Astrocyte of the spinal cord (primary cell): Measurements from ENCODE around the gene NR1I2.

Experiments
- DNase-seq: peaks from one replicate; pipeline ENCODE4 v3.0.0; 2011; ENCODE audit warnings: low read depth, low spot score
- H3K4me3 ChIP-seq: 2 replicates; pipeline ENCODE4 v1.5.1; 2011; ENCODE audit warnings: low read depth, mild to moderate bottlenecking, low read length, moderate library complexity
- in situ Hi-C: cut with HindIII; loops from 2 replicates; pipeline ENCODE4 v1.10.0; 2017; ENCODE audit warnings: low sequenced_read_pairs
- TF ChIP-seq, protein P1 (sequence below): IDR thresholded peaks from 2 replicates; pipeline ENCODE4 v1.5.1; 2012; ENCODE audit warnings: low read depth, mild to moderate bottlenecking, low read length, inconsistent platforms

The NR1I2 gene

DNA sequence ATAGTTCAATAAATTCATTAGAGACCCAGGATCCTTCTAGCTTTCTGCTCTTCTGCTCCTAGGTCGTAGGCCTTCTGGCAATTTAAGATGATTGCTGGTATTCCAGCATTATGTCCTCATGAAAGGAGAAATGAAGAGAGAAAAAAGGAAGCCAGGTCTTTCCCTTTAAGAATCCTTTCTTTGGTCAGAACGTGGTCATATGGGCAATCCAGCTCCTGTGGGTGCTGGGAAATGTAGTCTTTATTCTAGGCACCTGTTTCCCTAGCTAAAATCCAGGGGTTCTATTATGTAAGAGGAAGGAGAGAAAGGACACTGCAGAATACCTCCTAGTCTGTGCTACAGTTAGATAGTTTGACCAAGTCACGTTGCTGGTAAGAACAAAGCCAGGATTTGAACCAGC, 35.5 kb upstream of the NR1I2 start:
- TF ChIP-seq, protein P1, sequence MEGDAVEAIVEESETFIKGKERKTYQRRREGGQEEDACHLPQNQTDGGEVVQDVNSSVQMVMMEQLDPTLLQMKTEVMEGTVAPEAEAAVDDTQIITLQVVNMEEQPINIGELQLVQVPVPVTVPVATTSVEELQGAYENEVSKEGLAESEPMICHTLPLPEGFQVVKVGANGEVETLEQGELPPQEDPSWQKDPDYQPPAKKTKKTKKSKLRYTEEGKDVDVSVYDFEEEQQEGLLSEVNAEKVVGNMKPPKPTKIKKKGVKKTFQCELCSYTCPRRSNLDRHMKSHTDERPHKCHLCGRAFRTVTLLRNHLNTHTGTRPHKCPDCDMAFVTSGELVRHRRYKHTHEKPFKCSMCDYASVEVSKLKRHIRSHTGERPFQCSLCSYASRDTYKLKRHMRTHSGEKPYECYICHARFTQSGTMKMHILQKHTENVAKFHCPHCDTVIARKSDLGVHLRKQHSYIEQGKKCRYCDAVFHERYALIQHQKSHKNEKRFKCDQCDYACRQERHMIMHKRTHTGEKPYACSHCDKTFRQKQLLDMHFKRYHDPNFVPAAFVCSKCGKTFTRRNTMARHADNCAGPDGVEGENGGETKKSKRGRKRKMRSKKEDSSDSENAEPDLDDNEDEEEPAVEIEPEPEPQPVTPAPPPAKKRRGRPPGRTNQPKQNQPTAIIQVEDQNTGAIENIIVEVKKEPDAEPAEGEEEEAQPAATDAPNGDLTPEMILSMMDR = no peak
- no peak overlapping the region for H3K4me3 ChIP-seq
- in situ Hi-C loops = no loop called here
- DNase-seq = no peak

DNA sequence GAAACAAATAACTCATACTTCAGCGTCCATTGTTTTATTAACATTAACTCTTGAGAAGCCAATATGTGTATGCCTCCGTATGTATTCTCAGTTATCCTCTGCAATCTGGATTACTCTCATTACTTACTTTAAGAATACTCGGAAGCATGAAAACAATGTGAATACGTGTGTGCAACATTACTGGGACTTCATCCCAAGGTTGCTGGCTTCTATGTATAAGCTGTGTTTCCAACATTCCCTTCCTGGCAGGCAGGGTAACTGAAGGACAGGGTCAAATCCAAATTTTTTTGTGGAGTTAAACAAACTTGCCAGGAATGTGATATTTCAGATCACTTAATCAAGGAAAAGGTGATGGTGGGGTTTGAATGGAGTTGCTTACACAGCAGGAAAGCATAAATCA, 34.5 kb upstream of the NR1I2 start:
- TF ChIP-seq, protein P1 = no peak
- DNase-seq = no peak
- H3K4me3 ChIP-seq = no peak overlapping the region
- in situ Hi-C loops = no loop called here

DNA sequence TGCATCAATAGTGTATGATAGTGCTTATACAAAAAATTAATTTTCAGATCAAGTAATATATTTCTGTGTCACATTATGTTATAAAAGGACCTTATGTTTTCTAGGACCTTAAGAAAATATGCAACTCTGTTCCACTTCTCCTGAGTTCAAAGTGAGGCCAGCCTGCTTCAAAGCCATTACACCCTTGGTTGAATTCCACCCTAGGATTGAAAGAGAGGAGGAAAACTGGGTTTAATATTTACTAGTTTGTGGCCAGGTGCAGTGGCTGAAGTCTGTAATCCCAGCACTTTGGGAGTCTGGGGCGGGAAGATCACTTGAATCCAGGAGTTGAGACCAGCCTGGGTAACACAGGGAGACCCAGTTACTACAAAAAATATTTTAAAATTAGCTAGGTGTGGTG, 32.9 kb upstream of the NR1I2 start:
- in situ Hi-C loops = no loop called here
- H3K4me3 ChIP-seq = no peak overlapping the region
- no peak for DNase-seq
- TF ChIP-seq, protein P1 = no peak

DNA sequence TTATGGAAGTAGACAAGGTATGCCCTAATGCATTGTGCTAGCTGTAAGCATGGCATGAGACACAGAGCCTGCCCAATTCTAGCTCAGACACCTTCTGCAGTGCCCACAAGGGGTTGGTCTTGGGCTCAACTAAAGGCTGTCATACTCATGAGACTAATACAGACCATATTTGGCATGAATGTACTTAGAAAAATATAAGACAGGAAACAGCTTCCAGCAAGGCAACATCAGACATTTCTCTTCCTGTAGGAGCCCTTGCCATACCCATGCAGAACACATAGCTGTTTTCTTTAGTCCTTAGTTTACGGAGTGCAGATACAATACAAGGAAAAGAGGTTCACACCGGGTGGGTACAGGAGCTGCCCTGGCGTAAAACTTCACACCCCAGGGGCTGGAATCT, 30.5 kb upstream of the NR1I2 start:
- in situ Hi-C loops = no loop called here
- peak; percentile 15 for DNase-seq
- TF ChIP-seq, protein P1 = no peak
- H3K4me3 ChIP-seq = no peak overlapping the region

DNA sequence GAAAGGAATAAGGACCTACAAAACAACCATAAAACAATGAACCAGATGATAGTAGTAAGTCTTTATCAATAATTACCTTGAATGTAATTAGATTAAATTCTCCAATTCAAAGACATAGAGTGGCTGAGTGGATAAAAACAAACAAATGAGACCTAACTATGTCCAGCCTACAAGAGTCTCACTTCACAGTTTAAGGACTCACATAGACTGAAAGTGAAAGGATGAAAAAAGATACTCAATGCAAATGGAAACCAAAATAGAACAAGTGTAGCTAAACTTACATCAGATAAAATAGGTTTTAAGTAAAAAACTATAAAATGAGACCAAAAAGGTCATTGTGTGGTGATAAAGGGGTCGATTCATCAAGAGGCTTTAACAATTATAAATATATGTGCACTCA, 21.9 kb upstream of the NR1I2 start:
- DNase-seq = no peak
- in situ Hi-C loops = no loop called here
- H3K4me3 ChIP-seq = no peak overlapping the region
- TF ChIP-seq, protein P1 = no peak

DNA sequence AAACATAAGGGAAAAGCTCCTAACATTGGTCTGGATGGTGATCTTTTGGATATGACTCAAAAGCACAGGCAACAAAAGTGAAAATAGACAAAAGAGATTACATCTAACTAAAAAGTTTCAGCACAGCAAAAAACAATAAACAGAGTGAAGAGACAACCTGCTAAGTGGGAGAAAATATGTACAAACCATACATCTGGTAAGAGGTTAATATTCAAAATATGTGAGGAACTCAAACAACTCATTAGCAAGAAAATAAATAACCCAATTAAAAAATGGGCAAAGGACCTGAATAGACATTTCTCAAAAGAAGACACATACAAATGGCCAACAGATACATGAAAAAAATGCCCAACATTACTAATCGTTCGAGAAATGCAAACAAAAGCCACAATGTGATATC, 19.0 kb upstream of the NR1I2 start:
- no peak for DNase-seq
- no peak overlapping the region for H3K4me3 ChIP-seq
- TF ChIP-seq, protein P1 = no peak
- in situ Hi-C loops = no loop called here

DNA sequence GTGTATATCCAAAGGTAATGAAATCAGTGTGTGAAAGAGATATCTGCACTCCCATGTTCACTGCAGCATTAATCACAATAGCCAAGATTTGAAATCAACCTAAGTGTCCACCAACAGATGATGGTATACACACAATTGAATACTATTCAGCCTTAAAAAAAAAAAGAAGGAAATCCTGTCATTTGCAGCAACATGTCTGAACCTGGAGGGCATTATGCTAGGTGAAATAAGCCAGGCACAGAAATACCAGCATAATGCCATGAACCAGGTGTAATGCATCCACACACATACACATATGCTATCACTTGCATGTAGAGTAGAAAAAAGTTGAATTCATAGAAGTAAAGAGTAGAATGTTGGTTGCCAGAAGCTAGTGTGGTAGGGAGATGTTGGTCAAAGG, 18.4 kb upstream of the NR1I2 start:
- in situ Hi-C loops = no loop called here
- H3K4me3 ChIP-seq = no peak overlapping the region
- TF ChIP-seq, protein P1 = no peak
- DNase-seq = no peak
